HG03575 (cell line): Measurements from ENCODE around the gene WT1.
"Not testable (repeated sequence)": the region's sequence is repeated elsewhere in the genome, so short reads cannot be mapped to it uniquely, and the experiment has no call there.

Experiments used
- ATAC-seq: cut with Tn5 transposase; IDR thresholded peaks from one replicate; pipeline ENCODE4 v1.9.1; 2021; ENCODE audit not compliant: unreplicated experiment, insufficient number of reproducible peaks, low FRiP score; ENCODE audit errors: extremely low read depth

Gene WT1

DNA sequence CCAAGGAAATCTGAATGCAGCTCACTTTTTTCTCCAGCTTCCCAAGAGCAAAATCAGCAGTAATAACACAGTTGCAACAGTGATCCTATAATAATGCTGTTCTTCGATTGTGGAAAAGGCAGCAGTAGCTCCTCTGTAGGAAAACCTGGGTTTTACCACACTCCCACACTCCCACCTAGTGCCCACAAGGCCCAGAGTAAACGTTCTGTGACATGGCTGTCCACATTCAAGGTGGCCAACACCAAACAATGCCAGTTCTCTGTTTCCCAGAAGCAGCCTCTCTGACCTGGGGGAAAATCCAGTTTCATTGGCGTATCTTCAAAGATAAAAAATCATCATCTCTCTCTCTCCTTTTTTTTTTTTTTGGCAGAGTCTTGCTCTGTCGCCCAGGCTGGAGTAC, 40.2 kb downstream of the WT1 start:
- ATAC-seq, result no peak

DNA sequence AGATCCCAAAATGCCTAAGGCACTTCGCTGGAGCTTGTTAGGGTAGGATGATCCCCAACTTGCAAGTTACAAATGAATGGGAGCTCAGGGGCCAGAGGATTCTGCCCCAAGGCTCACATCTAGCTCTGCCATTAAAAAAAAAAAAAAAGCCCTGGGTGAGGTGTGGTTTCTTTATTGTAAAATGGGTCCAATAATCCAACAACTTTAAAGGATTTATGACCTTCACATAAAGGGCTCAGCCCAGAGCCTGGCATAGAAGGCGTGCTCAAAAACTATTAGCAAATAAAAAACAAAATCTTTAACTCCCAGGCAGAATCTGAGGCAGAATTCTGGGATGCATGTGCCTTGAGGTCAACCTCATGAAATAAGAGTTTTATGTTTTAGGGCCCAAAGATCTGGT, 42.5 kb downstream of the WT1 start:
- no peak for ATAC-seq

DNA sequence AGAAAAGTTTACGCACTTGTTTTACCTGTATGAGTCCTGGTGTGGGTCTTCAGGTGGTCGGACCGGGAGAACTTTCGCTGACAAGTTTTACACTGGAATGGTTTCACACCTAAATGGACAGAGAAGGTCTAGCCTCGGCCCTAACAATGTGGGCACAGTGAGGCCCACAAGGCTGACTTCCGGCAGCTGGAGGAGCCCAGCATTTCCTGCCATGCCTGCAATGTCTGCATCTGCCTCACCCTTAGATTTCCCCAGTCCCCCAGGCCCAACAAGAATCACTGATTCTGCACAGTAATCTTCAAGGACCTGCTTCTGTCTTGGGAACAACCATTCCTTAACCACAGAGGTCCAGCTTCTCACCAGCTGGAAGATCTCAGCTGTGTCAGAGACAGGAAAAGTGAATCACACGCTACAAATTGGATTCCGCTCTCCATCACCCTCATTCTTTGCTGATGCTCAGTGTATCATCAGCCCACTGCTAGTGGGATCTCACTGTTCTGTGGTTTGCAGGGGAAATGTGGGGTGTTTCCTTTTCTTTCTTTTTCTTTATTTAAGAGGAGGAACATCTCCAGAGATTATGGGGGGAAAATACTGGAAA, 43.3 kb downstream of the WT1 start:
- ATAC-seq, result no peak

- no peak for ATAC-seq
Observed at GRCh38 chr11:32391479-32391878, 43.9 kb downstream of the WT1 start.

- ATAC-seq, result no peak
Observed at GRCh38 chr11:32390712-32391111, 44.6 kb downstream of the WT1 start.

- no peak for ATAC-seq
Observed at GRCh38 chr11:32388871-32389770, 46.2 kb downstream of the WT1 start.

DNA sequence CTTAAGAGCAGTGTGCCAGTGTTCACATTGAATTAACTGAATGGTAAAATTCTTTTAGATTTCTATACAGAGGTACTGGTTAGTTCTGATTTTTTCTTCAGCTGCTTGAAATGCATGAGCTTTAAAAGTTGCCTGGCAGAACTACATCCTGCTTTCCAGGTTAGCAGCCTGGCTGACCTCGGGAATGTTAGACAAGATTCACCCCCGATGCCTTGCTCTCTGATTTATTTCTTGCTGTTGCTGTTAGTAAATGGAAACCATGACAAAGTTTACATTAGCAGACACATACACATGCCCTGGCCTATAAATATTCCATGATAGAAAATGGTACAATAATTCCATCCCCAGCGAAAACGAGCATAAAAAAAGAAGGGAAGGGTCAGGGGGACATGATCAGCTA, 47.0 kb downstream of the WT1 start:
- ATAC-seq, result no peak

- no peak for ATAC-seq
Observed at GRCh38 chr11:32387411-32387810, 47.9 kb downstream of the WT1 start.

DNA sequence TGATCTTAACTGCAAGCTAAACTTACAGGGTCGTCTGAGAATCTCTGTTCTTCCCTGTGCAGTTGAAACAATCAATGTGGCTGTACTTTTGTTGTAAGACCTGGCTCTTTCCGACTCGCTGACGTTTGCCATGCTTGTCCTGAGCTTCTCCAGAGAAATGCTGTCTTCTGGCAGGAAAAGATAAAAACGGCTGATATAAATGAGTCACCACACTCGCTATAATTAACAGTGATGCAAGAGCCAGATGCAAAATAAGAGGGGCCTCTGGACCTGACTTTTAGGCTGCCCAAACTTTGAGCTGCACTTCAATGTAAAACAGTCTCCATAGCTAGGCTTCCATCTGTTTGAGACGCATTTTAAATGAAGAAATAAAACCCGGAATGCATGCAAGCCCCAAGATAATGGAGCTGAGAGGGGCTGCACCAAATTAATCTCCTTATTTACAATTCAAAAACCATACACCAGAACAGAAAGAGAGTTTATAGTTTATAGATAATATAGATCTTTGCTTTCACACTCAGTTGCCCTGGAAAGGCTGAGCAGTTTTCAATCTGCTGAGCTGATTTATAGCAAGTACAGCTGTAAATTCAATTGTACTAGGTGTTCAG, 48.5 kb downstream of the WT1 start:
- no peak for ATAC-seq

- no peak for ATAC-seq
Observed at GRCh38 chr11:32385998-32386397, 49.3 kb downstream of the WT1 start.

DNA sequence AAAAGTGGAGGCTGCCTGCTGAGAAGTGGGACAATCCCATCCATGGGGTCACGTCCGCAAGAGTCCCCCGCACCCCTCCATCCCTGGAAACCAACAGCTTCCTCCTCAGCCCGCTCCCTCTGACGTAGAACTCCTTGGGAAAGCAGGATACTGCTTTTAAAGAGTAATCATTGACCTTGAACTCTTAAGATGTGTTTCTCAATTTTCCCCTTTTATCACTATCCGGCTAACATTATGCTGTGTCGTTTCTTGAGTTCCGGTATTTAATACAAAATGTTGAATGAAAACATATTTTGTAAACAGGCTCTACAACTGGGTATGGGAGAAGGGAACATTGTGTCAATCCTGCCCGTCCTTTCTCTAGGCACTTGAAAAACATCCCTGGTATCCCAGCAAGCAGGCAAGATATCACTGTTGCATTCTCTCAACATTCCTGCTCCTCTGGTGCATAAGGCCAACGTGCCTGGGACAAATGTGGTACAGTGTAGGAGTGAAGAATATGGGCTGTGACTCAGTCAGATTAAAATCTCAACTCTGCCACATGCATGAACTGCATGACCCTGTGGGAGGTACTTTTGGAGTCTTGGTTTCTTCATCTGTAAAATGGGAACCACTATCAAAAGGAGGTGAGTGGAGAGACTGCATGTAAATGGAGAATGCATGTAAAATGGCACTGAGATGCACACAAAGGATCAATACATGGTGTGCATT, 52.8 kb downstream of the WT1 start:
- no peak for ATAC-seq

DNA sequence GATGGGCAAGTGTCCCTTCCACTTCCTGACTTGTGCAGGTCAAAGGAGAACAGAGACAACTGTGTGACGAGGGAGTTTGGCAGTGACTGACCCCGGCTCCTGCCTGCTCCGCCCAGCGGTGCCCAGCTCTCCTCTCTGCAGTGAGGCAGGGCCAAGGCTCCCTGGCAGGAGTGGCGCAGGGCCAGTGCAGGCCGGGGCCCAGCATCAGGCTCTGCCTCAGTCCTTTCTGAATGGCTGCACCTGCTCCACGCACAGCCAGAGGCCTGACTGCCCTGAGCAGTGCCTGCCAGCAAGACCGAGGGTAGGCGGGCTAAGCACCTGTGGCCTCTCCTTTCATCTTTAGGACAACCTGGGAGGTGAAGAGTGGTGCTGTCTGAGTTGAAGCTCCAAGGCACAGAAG, 54.2 kb downstream of the WT1 start:
- ATAC-seq, result no peak

DNA sequence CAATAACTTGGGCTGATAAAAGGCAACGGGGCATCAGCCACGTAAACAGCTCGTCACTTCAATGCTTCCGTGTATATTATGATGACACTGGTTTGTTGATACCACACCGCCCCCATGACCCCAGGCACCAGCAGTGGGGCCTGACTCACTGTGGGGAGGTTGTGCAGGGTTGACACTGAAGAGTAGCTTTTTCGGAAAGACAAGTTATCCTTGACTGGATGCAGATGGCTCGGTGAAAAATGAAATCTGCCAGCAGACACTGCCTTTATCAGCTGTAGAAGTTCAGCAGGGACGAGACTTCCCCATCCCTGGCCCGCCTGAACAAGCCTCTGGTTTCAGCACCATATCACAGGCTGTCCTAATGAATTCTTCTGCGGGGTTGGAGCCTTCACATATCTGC, 55.6 kb downstream of the WT1 start:
- no peak for ATAC-seq

- no peak for ATAC-seq
Observed at GRCh38 chr11:32375826-32376225, 59.5 kb downstream of the WT1 start.

DNA sequence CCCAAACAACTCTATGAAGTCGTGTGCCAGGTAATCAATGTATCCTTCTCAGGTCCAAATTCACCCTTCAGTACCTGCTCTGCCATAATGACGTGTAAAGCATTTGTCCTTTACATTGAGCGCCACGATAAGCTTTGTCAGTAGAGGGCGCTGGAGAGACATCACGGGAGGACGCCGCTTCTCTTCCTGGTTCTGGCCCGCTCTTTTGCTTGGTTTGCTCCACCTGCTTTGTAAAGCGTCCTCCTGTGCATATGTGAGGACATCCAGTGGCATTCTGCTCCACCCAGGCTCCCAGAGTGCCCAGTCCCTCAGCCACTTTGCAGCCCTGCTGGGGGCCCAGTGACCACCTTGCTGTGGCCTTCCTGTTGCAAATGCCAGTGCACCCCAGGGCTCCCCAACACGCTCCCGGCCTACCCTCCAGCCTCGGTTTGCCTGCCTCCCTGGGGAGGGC, 61.1 kb downstream of the WT1 start:
- ATAC-seq, result no peak

- ATAC-seq, result not testable (repeated sequence)
Observed at GRCh38 chr11:32369987-32370386, 65.4 kb downstream of the WT1 start.

DNA sequence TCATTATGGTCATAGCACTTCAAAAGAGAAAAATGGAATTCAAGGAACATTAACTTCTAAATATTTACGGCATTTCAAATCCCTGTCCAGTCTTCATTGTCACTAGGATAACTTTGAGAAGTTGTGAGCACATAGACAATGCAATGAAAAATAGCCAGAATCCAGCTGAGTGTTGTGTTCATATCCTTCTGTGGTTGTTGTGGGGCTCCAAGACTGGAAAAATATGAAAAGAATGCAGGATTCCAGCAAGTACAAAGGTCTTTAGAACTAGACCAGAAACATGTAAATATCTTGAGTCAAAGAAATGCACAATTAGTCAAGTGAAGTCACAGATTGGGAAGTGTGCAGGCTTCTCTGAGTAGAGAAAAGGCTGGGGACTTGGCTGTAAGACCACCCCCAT, 68.7 kb downstream of the WT1 start:
- no peak for ATAC-seq

DNA sequence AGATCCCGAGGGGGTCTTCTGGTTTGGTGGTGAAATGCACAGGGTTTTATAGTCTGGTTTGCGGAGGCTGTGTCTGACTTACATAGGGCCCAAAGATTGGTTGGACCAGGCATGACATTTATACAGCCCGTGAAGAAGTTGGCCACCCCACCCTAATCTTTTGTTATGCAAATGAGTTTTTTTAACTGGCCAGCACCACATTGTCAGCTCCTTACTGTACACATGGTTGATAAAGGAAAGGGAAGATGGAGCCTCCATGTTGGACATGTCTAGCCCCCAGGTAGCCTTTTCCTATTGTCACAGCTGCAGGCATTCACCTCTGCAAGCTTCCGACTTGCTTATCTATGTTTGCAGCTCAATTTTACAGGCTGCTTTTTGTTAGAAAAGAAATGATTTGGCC, 70.1 kb downstream of the WT1 start:
- ATAC-seq, result no peak

DNA sequence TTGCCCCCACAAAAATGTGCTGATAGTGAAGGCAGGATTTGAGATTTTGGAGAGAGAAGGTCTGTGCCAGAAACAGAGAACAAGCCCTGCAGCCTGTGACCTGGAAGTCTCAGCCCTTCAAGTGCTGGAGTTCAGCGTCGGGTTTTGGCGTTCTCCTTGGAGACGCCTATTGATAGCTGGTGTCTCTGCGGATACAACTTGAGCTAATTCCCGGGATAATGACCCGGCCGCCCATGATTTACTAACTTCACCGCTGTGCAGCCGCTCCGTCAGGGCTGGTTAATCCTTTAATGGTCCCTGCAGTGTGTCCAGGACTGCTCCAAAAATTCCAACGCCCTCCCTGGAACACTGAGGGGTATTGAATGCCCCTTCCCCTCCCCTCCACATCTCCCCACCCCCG, 76.6 kb downstream of the WT1 start:
- ATAC-seq, result no peak

- ATAC-seq, result no peak
Observed at GRCh38 chr11:32353884-32354283, 81.5 kb downstream of the WT1 start.
